GM21619 (cell line): ENCODE measurements around the gene PCGF1.

Experiments used
- ATAC-seq: cut with Tn5 transposase; IDR thresholded peaks from one replicate; pipeline ENCODE4 v1.9.1; 2021; ENCODE audit not compliant: unreplicated experiment

The PCGF1 gene

GRCh38 chr2:74537140-74537539, 29.6 kb upstream of the PCGF1 start:
- no peak for ATAC-seq

- no peak for ATAC-seq
Observed at GRCh38 chr2:74536166-74536950, 28.9 kb upstream of the PCGF1 start.

GRCh38 chr2:74535440-74535965, 28.0 kb upstream of the PCGF1 start:
- no peak for ATAC-seq

GRCh38 chr2:74534411-74534810, 26.9 kb upstream of the PCGF1 start:
- ATAC-seq, result no peak

- ATAC-seq, result no peak
Observed at GRCh38 chr2:74533464-74533863, 26.0 kb upstream of the PCGF1 start.

GRCh38 chr2:74532222-74532621, 24.7 kb upstream of the PCGF1 start:
- ATAC-seq, result no peak

- no peak for ATAC-seq
Observed at GRCh38 chr2:74531666-74532065, 24.2 kb upstream of the PCGF1 start.

- peak; percentile 37 for ATAC-seq
Observed at GRCh38 chr2:74530239-74531187, 23.0 kb upstream of the PCGF1 start.

- peak; percentile 73 for ATAC-seq
Observed at GRCh38 chr2:74529357-74530238, 22.1 kb upstream of the PCGF1 start, which contains the start of the genes AUP1 and HTRA2. TSS of gene AUP1 (minus strand) at chr2:74529706. CDS start at chr2:74529629, 77 bp downstream. TSS of gene HTRA2 (plus strand) at chr2:74529933. CDS start at chr2:74530007, 74 bp downstream.

GRCh38 chr2:74528600-74529356, 21.3 kb upstream of the PCGF1 start:
- peak; percentile 2 for ATAC-seq

- no peak for ATAC-seq
Observed at GRCh38 chr2:74527741-74528140, 20.2 kb upstream of the PCGF1 start.

GRCh38 chr2:74526649-74527230, 19.2 kb upstream of the PCGF1 start:
- no peak for ATAC-seq

- no peak for ATAC-seq
Observed at GRCh38 chr2:74525717-74526648, 18.5 kb upstream of the PCGF1 start, which contains the start of gene DQX1. TSS of gene DQX1 (minus strand) at chr2:74526231. CDS start at chr2:74525729, 502 bp downstream.

- ATAC-seq, result no peak
Observed at GRCh38 chr2:74524955-74525716, 17.6 kb upstream of the PCGF1 start.

GRCh38 chr2:74524005-74524404, 16.5 kb upstream of the PCGF1 start:
- no peak for ATAC-seq

- no peak for ATAC-seq
Observed at GRCh38 chr2:74522516-74522915, 15.0 kb upstream of the PCGF1 start.

- no peak for ATAC-seq
Observed at GRCh38 chr2:74516650-74517049, 9.2 kb upstream of the PCGF1 start.
